Karpas-422 (cell line): Measurements from ENCODE around the gene ZBTB16. TPM values are rescaled to one million over a fixed set of nuclear protein-coding genes. Genes with fewer than 3 reads are reported as not detected.

Source experiments
- DNase-seq: peaks from one replicate; pipeline ENCODE4 v3.0.0-alpha.2; 2015
- H2AFZ ChIP-seq: fragments of 200-600 bp; sonication (generic); 2 replicates; pipeline ENCODE4 v1.6.1; 2014; ENCODE audit warnings: antibody characterized with exemption, low read length, mixed read lengths
- H3K27ac ChIP-seq: fragments of 200-600 bp; sonication (generic); 2 replicates; pipeline ENCODE4 v1.5.1; 2014; ENCODE audit warnings: mild to moderate bottlenecking, low read length, moderate library complexity
- H3K27me3 ChIP-seq: fragments of 200-600 bp; sonication (generic); 2 replicates; pipeline ENCODE4 v1.6.1; 2014; ENCODE audit warnings: low read length, mixed read lengths
- H3K36me3 ChIP-seq: fragments of 200-600 bp; sonication (generic); 2 replicates; pipeline ENCODE4 v1.6.1; 2014; ENCODE audit warnings: low read length, mixed read lengths; ENCODE audit not compliant: insufficient read depth
- H3K4me1 ChIP-seq: fragments of 200-600 bp; sonication (generic); 2 replicates; pipeline ENCODE4 v1.6.1; 2014; ENCODE audit warnings: mild to moderate bottlenecking, low read length, mixed read lengths
- H3K4me2 ChIP-seq: fragments of 200-600 bp; sonication (generic); 2 replicates; pipeline ENCODE4 v1.6.1; 2014; ENCODE audit warnings: low read length, low read depth, mild to moderate bottlenecking; ENCODE audit not compliant: poor library complexity, severe bottlenecking
- H3K4me3 ChIP-seq: fragments of 200-600 bp; sonication (generic); 2 replicates; pipeline ENCODE4 v1.5.1; 2014; ENCODE audit warnings: mild to moderate bottlenecking, antibody characterized with exemption, low read length, mixed read lengths
- H3K79me2 ChIP-seq: fragments of 200-600 bp; sonication (generic); 2 replicates; pipeline ENCODE4 v1.6.1; 2014; ENCODE audit warnings: mild to moderate bottlenecking, low read length, mixed read lengths
- H3K9ac ChIP-seq: fragments of 200-600 bp; sonication (generic); 2 replicates; pipeline ENCODE4 v1.6.0; 2014; ENCODE audit warnings: low read length
- H3K9me2 ChIP-seq: fragments of 200-600 bp; sonication (generic), shearing (Covaris generic); replicated peaks from 2 replicates; pipeline ENCODE4 v1.6.0; 2014; ENCODE audit warnings: mild to moderate bottlenecking, low read length, moderate library complexity; ENCODE audit not compliant: insufficient read depth
- H3K9me3 ChIP-seq: fragments of 300-700, 200-600 bp; sonication (generic); 2 replicates; pipeline ENCODE4 v1.6.1; 2014; ENCODE audit warnings: low read length, mixed read lengths
- H4K20me1 ChIP-seq: fragments of 200-600 bp; sonication (generic); 2 replicates; pipeline ENCODE4 v1.6.1; 2014; ENCODE audit warnings: mild to moderate bottlenecking, antibody characterized with exemption, low read length, low read depth; ENCODE audit not compliant: insufficient read depth
- total RNA-seq: library from RNA; depleted of rRNA; stranded (reverse); fragments of >200 nt; shearing (Covaris generic); gene quantifications from 2 replicates; pipeline ENCODE4 v1.2.3, GENCODE V29; 2014; ENCODE audit warnings: low replicate concordance

The ZBTB16 gene
- total RNA-seq, 1 experiment from 2014 or later: not detected

DNA sequence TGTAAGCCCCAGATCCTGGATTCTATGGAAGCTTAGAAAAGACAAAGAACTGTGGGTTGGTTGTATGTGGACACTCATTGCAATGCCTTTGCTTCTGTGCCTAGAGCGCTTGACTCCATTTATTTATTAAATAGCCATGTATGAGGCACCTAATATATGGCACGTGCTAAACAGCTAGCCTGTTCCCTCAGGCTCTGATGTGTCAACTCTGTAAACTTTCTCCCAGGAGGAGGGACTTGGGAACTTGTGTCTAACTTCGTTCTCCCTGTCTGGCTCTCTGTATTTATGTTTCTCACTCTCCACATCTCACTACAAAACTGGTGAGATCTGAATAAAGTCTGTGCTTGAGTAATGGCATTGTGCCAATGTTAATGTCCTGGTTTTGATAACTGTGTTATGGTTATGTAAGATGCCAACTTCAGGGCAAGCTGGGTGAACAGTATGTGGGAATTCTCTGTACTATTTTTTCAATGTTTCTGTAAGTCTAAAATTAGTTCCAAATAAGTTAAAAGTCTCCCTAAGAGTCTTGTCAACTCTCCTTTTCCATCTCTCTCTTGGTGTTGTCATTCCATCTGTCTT lies 34.1 kb upstream of the ZBTB16 start:
- H3K4me1 ChIP-seq: no peaks in the 10 kb centered on the region
- no peak overlapping the region for H3K4me3 ChIP-seq
- H2AFZ ChIP-seq: no peak overlapping the region
- no peak overlapping the region for H3K27ac ChIP-seq
- H3K9me3 ChIP-seq: no peaks in the 10 kb centered on the region
- H3K36me3 ChIP-seq: no peaks in the 10 kb centered on the region
- no peaks in the 10 kb centered on the region for H3K9me2 ChIP-seq
- no peak overlapping the region for H3K4me2 ChIP-seq
- no peak for DNase-seq
- no peak overlapping the region for H3K9ac ChIP-seq
- H3K27me3 ChIP-seq: no peaks in the 10 kb centered on the region
- no peaks in the 10 kb centered on the region for H3K79me2 ChIP-seq
- H4K20me1 ChIP-seq: no peaks in the 10 kb centered on the region

DNA sequence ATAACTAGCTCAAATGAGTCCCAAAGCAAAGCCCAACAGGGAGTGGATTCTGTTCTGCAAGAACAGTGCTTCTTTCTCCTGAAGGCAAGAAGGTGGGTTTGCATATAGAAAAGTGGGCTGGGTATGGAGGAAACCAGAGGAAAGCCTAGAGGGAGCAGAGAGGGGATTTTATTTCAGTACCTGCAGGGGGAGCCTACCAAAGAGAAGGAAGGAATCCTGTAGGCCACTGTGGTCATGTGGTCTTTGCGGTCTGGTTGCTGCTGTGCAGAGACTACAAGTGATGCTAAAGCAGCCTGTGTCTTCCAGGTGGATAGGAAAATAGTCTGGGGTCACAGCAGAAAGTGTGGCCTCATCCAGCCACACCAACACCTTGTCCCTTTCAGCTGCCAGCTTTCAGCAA lies 33.2 kb upstream of the ZBTB16 start:
- no peaks in the 10 kb centered on the region for H4K20me1 ChIP-seq
- no peak overlapping the region for H3K4me3 ChIP-seq
- peak; percentile 46 for DNase-seq
- H3K79me2 ChIP-seq: no peaks in the 10 kb centered on the region
- H3K36me3 ChIP-seq: no peaks in the 10 kb centered on the region
- no peak overlapping the region for H3K27ac ChIP-seq
- no peak overlapping the region for H3K4me2 ChIP-seq
- H3K9me2 ChIP-seq: no peaks in the 10 kb centered on the region
- H3K4me1 ChIP-seq: no peaks in the 10 kb centered on the region
- no peaks in the 10 kb centered on the region for H3K9me3 ChIP-seq
- H3K9ac ChIP-seq: no peak overlapping the region
- no peak overlapping the region for H2AFZ ChIP-seq
- H3K27me3 ChIP-seq: no peaks in the 10 kb centered on the region

GRCh38 chr11:114027391-114027790 lies 32.1 kb upstream of the ZBTB16 start:
- Histone ChIP-seq H3K27me3 (no peaks in the 10 kb centered on the region), H2AFZ (no peak overlapping the region), H3K79me2 (no peaks in the 10 kb centered on the region), H3K27ac (no peak overlapping the region), H3K4me1 (no peaks in the 10 kb centered on the region), H3K36me3 (no peaks in the 10 kb centered on the region), H3K4me2 (no peak overlapping the region), H4K20me1 (no peaks in the 10 kb centered on the region), H3K9ac (no peak overlapping the region), H3K9me3 (no peaks in the 10 kb centered on the region), H3K4me3 (no peak overlapping the region), H3K9me2 (no peaks in the 10 kb centered on the region)
- DNase-seq: no peak

DNA sequence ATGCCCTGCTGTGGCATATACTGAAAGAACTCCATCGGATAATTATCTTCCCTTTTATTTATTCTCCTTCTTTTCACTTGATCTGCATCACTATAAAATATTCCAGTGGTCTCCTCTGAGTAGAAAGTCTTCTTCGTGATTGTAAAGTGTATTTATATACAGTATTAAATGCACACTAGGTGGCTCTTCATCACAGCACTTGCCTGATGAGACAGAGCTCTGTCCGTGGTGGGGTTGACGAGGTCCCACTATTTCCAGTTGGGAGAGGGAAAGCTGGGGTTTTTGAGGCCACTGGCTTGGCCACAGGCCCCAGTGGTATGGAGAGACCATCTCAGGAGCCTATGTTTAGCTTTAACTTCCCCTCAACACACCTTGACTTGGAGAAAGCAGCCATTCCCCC lies 31.6 kb upstream of the ZBTB16 start:
- no peaks in the 10 kb centered on the region for H3K79me2 ChIP-seq
- no peaks in the 10 kb centered on the region for H4K20me1 ChIP-seq
- H3K9ac ChIP-seq: no peak overlapping the region
- no peaks in the 10 kb centered on the region for H3K36me3 ChIP-seq
- H3K4me2 ChIP-seq: no peak overlapping the region
- no peak overlapping the region for H3K4me3 ChIP-seq
- no peaks in the 10 kb centered on the region for H3K9me3 ChIP-seq
- no peak for DNase-seq
- H2AFZ ChIP-seq: no peak overlapping the region
- H3K4me1 ChIP-seq: no peaks in the 10 kb centered on the region
- no peak overlapping the region for H3K27ac ChIP-seq
- no peaks in the 10 kb centered on the region for H3K27me3 ChIP-seq
- H3K9me2 ChIP-seq: no peaks in the 10 kb centered on the region

GRCh38 chr11:114031246-114031966 lies 28.1 kb upstream of the ZBTB16 start:
- Histone ChIP-seq H3K36me3 (no peaks in the 10 kb centered on the region), H3K79me2 (no peaks in the 10 kb centered on the region), H4K20me1 (no peaks in the 10 kb centered on the region), H3K9ac (no peak overlapping the region), H3K9me2 (no peaks in the 10 kb centered on the region), H3K9me3 (no peaks in the 10 kb centered on the region), H3K4me3 (no peak overlapping the region), H3K4me2 (no peak overlapping the region), H3K4me1 (no peaks in the 10 kb centered on the region), H2AFZ (no peak overlapping the region), H3K27ac (no peak overlapping the region), H3K27me3 (no peaks in the 10 kb centered on the region)
- DNase-seq: no peak

GRCh38 chr11:114031967-114032320 lies 27.6 kb upstream of the ZBTB16 start:
- Histone ChIP-seq H3K36me3 (no peaks in the 10 kb centered on the region), H2AFZ (no peak overlapping the region), H3K27me3 (no peaks in the 10 kb centered on the region), H3K79me2 (no peaks in the 10 kb centered on the region), H3K9me3 (no peaks in the 10 kb centered on the region), H3K9ac (no peak overlapping the region), H3K4me2 (no peak overlapping the region), H3K9me2 (no peaks in the 10 kb centered on the region), H3K4me1 (no peaks in the 10 kb centered on the region), H3K4me3 (no peak overlapping the region), H3K27ac (no peak overlapping the region), H4K20me1 (no peaks in the 10 kb centered on the region)
- DNase-seq: no peak

DNA sequence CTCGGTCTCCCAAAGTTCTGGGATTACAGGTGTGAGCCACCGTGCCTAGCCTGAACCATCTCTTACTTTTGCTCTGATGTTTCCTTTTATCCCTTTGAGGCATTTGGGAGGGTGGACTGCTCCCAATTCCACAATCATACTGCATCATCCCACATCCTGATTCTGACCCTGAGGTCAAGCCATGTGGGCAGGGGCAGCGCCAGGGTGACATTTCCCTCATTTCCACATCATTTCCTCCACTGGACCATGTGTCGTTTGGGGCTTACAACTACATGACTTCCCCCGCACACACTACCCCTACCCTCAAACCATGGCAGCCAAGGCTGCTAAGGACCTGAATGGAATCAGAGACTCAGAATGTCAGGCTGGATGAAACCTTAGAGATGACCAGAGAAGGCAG lies 26.4 kb upstream of the ZBTB16 start:
- H3K27me3 ChIP-seq: no peaks in the 10 kb centered on the region
- H3K9me3 ChIP-seq: no peaks in the 10 kb centered on the region
- no peak for DNase-seq
- H3K27ac ChIP-seq: no peak overlapping the region
- H3K4me3 ChIP-seq: no peak overlapping the region
- no peaks in the 10 kb centered on the region for H3K9me2 ChIP-seq
- H4K20me1 ChIP-seq: no peaks in the 10 kb centered on the region
- no peak overlapping the region for H3K9ac ChIP-seq
- no peak overlapping the region for H2AFZ ChIP-seq
- H3K4me2 ChIP-seq: no peak overlapping the region
- H3K79me2 ChIP-seq: no peaks in the 10 kb centered on the region
- H3K4me1 ChIP-seq: no peaks in the 10 kb centered on the region
- H3K36me3 ChIP-seq: no peaks in the 10 kb centered on the region

- Histone ChIP-seq H3K36me3 (no peaks in the 10 kb centered on the region), H3K27me3 (no peaks in the 10 kb centered on the region), H3K4me2 (no peak overlapping the region), H4K20me1 (no peaks in the 10 kb centered on the region), H3K9ac (no peak overlapping the region), H3K4me3 (no peak overlapping the region), H3K27ac (no peak overlapping the region), H3K4me1 (no peaks in the 10 kb centered on the region), H2AFZ (no peak overlapping the region), H3K9me3 (no peaks in the 10 kb centered on the region), H3K9me2 (no peaks in the 10 kb centered on the region), H3K79me2 (no peaks in the 10 kb centered on the region)
- DNase-seq: no peak
Measured at GRCh38 chr11:114033572-114033971, 25.9 kb upstream of the ZBTB16 start.
